HFF-Myc (cell line): ENCODE measurements around the gene SMAP1.
A peak's percentile ranks its signal among the peaks of the same experiment; 100 is the strongest.

Experiments
- DNase-seq: peaks from one replicate; pipeline ENCODE4 v3.0.0-alpha.2; 2011; ENCODE audit warnings: low read depth; ENCODE audit errors: extremely low read depth
- H3K4me3 ChIP-seq: replicated peaks from 2 replicates; pipeline ENCODE4 v1.5.1; 2011; ENCODE audit warnings: low read depth, mild to moderate bottlenecking, control low read depth, low read length
- CTCF ChIP-seq: IDR thresholded peaks from 2 replicates; pipeline ENCODE4 v1.5.1; 2012; ENCODE audit warnings: mild to moderate bottlenecking, low read depth, low read length, control low read depth; ENCODE audit errors: missing control alignments

Gene SMAP1

GRCh38 chr6:70834520-70834919 is 166.8 kb downstream of the SMAP1 start:
- DNase-seq: no peak
- no peak for TF ChIP-seq CTCF
- H3K4me3 ChIP-seq: no peak overlapping the region

GRCh38 chr6:70838907-70839285 is 171.2 kb downstream of the SMAP1 start:
- no peak for DNase-seq
- no peak for TF ChIP-seq CTCF
- no peak overlapping the region for H3K4me3 ChIP-seq

GRCh38 chr6:70839286-70840266 is 171.9 kb downstream of the SMAP1 start:
- H3K4me3 ChIP-seq: no peak overlapping the region
- no peak for TF ChIP-seq CTCF
- DNase-seq: no peak

GRCh38 chr6:70841112-70841511 is 173.4 kb downstream of the SMAP1 start:
- TF ChIP-seq CTCF: no peak
- H3K4me3 ChIP-seq: no peak overlapping the region
- DNase-seq: peak; percentile 60

- no peak for TF ChIP-seq CTCF
- no peak for DNase-seq
- H3K4me3 ChIP-seq: no peak overlapping the region
Observed at GRCh38 chr6:70842541-70842940, 174.9 kb downstream of the SMAP1 start.

- DNase-seq: no peak
- no peak overlapping the region for H3K4me3 ChIP-seq
- TF ChIP-seq CTCF: no peak
Observed at GRCh38 chr6:70843328-70843918, 175.7 kb downstream of the SMAP1 start.
